ENCODE results near the gene SIGLEC6.

SIGLEC6 gene

DNA sequence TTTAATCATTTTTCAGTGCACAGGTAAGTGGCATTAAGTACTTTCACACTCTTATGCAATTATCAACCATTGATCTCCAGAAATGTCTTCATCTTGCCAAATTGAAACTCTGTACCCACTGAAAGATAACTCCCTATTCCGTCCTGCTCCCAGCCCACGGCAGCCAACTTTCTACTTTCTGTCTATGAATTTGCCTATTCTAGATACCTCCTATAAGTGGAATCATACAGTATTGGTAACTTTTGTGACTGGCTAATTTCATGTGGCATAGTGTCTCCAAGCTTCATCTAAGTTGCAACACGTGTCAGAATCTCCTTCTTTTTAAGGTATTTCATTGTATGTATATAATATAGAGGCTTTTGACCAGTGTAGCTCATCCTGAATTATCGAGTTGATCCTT lies 58.9 kb downstream of the SIGLEC6 start:
- H3K27ac ChIP-seq (ENCODE audit: low read depth, low read length) = no peak overlapping the region
- H3K4me3 ChIP-seq (ENCODE audit: low read depth, low read length) = no peak overlapping the region
- no peak overlapping the region for H2AFZ ChIP-seq (ENCODE audit: low read length, unreplicated experiment)
- H3K36me3 ChIP-seq (ENCODE audit: insufficient read depth, low read length) = no peaks in the 10 kb centered on the region
- 0 out of 2 replicates have a peak, but pooled peaks cover 1% of the 10 kb centered on the region for H3K27me3 ChIP-seq (ENCODE audit: insufficient read depth, low read length)
- H3K4me1 ChIP-seq (ENCODE audit: control insufficient read depth, insufficient read depth, low read length, unreplicated experiment) = no peaks in the 10 kb centered on the region
- no peaks in the 10 kb centered on the region for H3K79me2 ChIP-seq (ENCODE audit: control insufficient read depth, insufficient read depth, low read length, unreplicated experiment)

DNA sequence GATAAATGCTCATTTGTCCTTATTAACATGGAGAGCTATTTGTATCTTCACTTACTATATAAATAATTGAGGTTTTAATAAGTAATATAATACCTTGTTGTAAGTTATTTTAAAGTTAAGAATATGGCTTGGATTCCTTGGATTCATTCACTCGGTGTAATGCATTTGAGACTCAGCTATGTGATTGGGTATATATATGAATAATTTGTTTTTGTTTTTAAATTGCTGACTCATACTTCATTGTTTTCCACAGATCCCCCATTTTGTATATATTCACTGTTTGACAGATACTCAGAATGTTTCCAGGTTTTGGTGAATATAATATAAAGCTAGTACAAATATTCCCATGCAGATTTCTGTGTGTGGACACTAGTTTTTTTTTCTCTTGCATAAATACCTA lies 59.9 kb downstream of the SIGLEC6 start:
- Histone ChIP-seq H3K4me1 (ENCODE audit: control insufficient read depth, insufficient read depth, low read length, unreplicated experiment) (no peaks in the 10 kb centered on the region), H3K79me2 (ENCODE audit: control insufficient read depth, insufficient read depth, low read length, unreplicated experiment) (no peaks in the 10 kb centered on the region), H2AFZ (ENCODE audit: low read length, unreplicated experiment) (no peak overlapping the region), H3K4me3 (ENCODE audit: low read depth, low read length) (no peak overlapping the region), H3K27me3 (ENCODE audit: insufficient read depth, low read length) (peaks cover 12% of the 10 kb centered on the region; the same call in 1 of the 2 replicates), H3K36me3 (ENCODE audit: insufficient read depth, low read length) (no peaks in the 10 kb centered on the region), H3K27ac (ENCODE audit: low read depth, low read length) (no peak overlapping the region)

- Histone ChIP-seq H3K4me3 (ENCODE audit: low read depth, low read length) (no peak overlapping the region), H3K27me3 (ENCODE audit: insufficient read depth, low read length) (peaks cover 17% of the 10 kb centered on the region), H3K36me3 (ENCODE audit: insufficient read depth, low read length) (no peaks in the 10 kb centered on the region), H3K27ac (ENCODE audit: low read depth, low read length) (no peak overlapping the region), H2AFZ (ENCODE audit: low read length, unreplicated experiment) (no peak overlapping the region), H3K79me2 (ENCODE audit: control insufficient read depth, insufficient read depth, low read length, unreplicated experiment) (no peaks in the 10 kb centered on the region), H3K4me1 (ENCODE audit: control insufficient read depth, insufficient read depth, low read length, unreplicated experiment) (no peaks in the 10 kb centered on the region)
Observed at GRCh38 chr19:51470966-51471365, 60.5 kb downstream of the SIGLEC6 start.

GRCh38 chr19:51469629-51470028 lies 61.8 kb downstream of the SIGLEC6 start:
- Histone ChIP-seq H3K27me3 (ENCODE audit: insufficient read depth, low read length) (peaks cover 23% of the 10 kb centered on the region), H3K4me1 (ENCODE audit: control insufficient read depth, insufficient read depth, low read length, unreplicated experiment) (no peaks in the 10 kb centered on the region), H3K4me3 (ENCODE audit: low read depth, low read length) (no peak overlapping the region), H3K79me2 (ENCODE audit: control insufficient read depth, insufficient read depth, low read length, unreplicated experiment) (no peaks in the 10 kb centered on the region), H2AFZ (ENCODE audit: low read length, unreplicated experiment) (no peak overlapping the region), H3K27ac (ENCODE audit: low read depth, low read length) (no peak overlapping the region), H3K36me3 (ENCODE audit: insufficient read depth, low read length) (no peaks in the 10 kb centered on the region)

DNA sequence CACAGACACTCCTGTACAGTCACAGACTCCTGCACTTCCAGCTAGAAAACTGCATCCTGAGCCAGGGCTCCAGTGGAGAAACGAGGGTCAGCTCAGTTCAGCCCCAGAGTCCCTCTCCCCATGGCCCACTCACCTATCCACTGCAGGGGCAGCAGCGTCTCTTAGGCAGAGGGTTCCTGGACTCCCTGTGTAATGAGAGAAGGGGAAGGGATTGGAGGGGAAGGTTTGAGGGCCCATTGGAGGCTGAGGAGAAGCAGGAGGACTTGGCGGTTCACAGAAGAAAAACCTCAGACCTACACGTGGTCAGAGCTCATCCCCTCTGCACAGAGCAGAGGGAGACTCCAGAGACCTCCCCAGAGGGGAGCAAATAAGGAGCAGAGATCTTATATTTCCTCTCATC lies 62.3 kb downstream of the SIGLEC6 start:
- Histone ChIP-seq H3K79me2 (ENCODE audit: control insufficient read depth, insufficient read depth, low read length, unreplicated experiment) (no peaks in the 10 kb centered on the region), H3K27me3 (ENCODE audit: insufficient read depth, low read length) (peaks cover 26% of the 10 kb centered on the region), H3K36me3 (ENCODE audit: insufficient read depth, low read length) (no peaks in the 10 kb centered on the region), H3K4me3 (ENCODE audit: low read depth, low read length) (no peak overlapping the region), H3K27ac (ENCODE audit: low read depth, low read length) (no peak overlapping the region), H2AFZ (ENCODE audit: low read length, unreplicated experiment) (no peak overlapping the region), H3K4me1 (ENCODE audit: control insufficient read depth, insufficient read depth, low read length, unreplicated experiment) (no peaks in the 10 kb centered on the region)

- no peaks in the 10 kb centered on the region for H3K4me1 ChIP-seq (ENCODE audit: control insufficient read depth, insufficient read depth, low read length, unreplicated experiment)
- H3K27ac ChIP-seq (ENCODE audit: low read depth, low read length) = no peak overlapping the region
- peaks cover 26% of the 10 kb centered on the region for H3K27me3 ChIP-seq (ENCODE audit: insufficient read depth, low read length)
- no peak overlapping the region for H3K4me3 ChIP-seq (ENCODE audit: low read depth, low read length)
- H2AFZ ChIP-seq (ENCODE audit: low read length, unreplicated experiment) = no peak overlapping the region
- H3K79me2 ChIP-seq (ENCODE audit: control insufficient read depth, insufficient read depth, low read length, unreplicated experiment) = no peaks in the 10 kb centered on the region
- H3K36me3 ChIP-seq (ENCODE audit: insufficient read depth, low read length) = no peaks in the 10 kb centered on the region
Observed at GRCh38 chr19:51468545-51468920, 62.9 kb downstream of the SIGLEC6 start.

- H3K4me3 ChIP-seq (ENCODE audit: low read depth, low read length) = no peak overlapping the region
- H3K79me2 ChIP-seq (ENCODE audit: control insufficient read depth, insufficient read depth, low read length, unreplicated experiment) = no peaks in the 10 kb centered on the region
- no peaks in the 10 kb centered on the region for H3K36me3 ChIP-seq (ENCODE audit: insufficient read depth, low read length)
- H2AFZ ChIP-seq (ENCODE audit: low read length, unreplicated experiment) = no peak overlapping the region
- no peaks in the 10 kb centered on the region for H3K4me1 ChIP-seq (ENCODE audit: control insufficient read depth, insufficient read depth, low read length, unreplicated experiment)
- no peak overlapping the region for H3K27ac ChIP-seq (ENCODE audit: low read depth, low read length)
- H3K27me3 ChIP-seq (ENCODE audit: insufficient read depth, low read length) = peaks cover 29% of the 10 kb centered on the region
Observed at GRCh38 chr19:51467864-51468544, 63.5 kb downstream of the SIGLEC6 start.

All from ACC112 (cell line).